Fibroblast of skin of abdomen (primary cell): ENCODE measurements around the gene BCAS1.

ENCODE experiments used
- DNase-seq: peaks from one replicate; pipeline ENCODE4 v3.0.0-alpha.2; 2013

The BCAS1 gene

GRCh38 chr20:53957451-53958172, 112.8 kb downstream of the BCAS1 start:
- peak; percentile 90 for DNase-seq

- no peak for DNase-seq
Measured at GRCh38 chr20:53956013-53956715, 114.2 kb downstream of the BCAS1 start.

- DNase-seq = no peak
Measured at GRCh38 chr20:53954723-53955658, 115.4 kb downstream of the BCAS1 start.

GRCh38 chr20:53952528-53953096, 117.8 kb downstream of the BCAS1 start:
- DNase-seq = no peak

GRCh38 chr20:53950578-53950977, 119.8 kb downstream of the BCAS1 start:
- DNase-seq = no peak

GRCh38 chr20:53950031-53950430, 120.4 kb downstream of the BCAS1 start:
- DNase-seq = peak; percentile 59

GRCh38 chr20:53949319-53949839, 121.0 kb downstream of the BCAS1 start:
- peak; percentile 93 for DNase-seq

- no peak for DNase-seq
Measured at GRCh38 chr20:53948383-53949318, 121.7 kb downstream of the BCAS1 start.

GRCh38 chr20:53947501-53948195, 122.7 kb downstream of the BCAS1 start:
- DNase-seq = no peak

- DNase-seq = no peak
Measured at GRCh38 chr20:53946106-53946505, 124.3 kb downstream of the BCAS1 start.

- DNase-seq = no peak
Measured at GRCh38 chr20:53945478-53945877, 124.9 kb downstream of the BCAS1 start.

GRCh38 chr20:53944796-53945195, 125.6 kb downstream of the BCAS1 start:
- DNase-seq = no peak

GRCh38 chr20:53943522-53944291, 126.7 kb downstream of the BCAS1 start:
- DNase-seq = peak; percentile 46

GRCh38 chr20:53942973-53943372, 127.4 kb downstream of the BCAS1 start:
- DNase-seq = no peak

GRCh38 chr20:53942472-53942816, 128.0 kb downstream of the BCAS1 start:
- DNase-seq = no peak

GRCh38 chr20:53941680-53942471, 128.5 kb downstream of the BCAS1 start:
- no peak for DNase-seq

GRCh38 chr20:53940907-53941545, 129.4 kb downstream of the BCAS1 start:
- peak; percentile 80 for DNase-seq

GRCh38 chr20:53940360-53940702, 130.1 kb downstream of the BCAS1 start:
- DNase-seq = no peak
